GM21619 (cell line): Measurements from ENCODE around the gene DPEP1.
"Not testable (repeated sequence)": the region's sequence is repeated elsewhere in the genome, so short reads cannot be mapped to it uniquely, and the experiment has no call there.

Source experiments
- ATAC-seq: cut with Tn5 transposase; IDR thresholded peaks from one replicate; pipeline ENCODE4 v1.9.1; 2021; ENCODE audit not compliant: unreplicated experiment

DPEP1 gene

GRCh38 chr16:89577055-89577759 is 36.2 kb upstream of the DPEP1 start:
- no peak for ATAC-seq

- ATAC-seq: no peak
Measured at GRCh38 chr16:89579351-89579750, 34.1 kb upstream of the DPEP1 start.

GRCh38 chr16:89581045-89581695 is 32.3 kb upstream of the DPEP1 start:
- no peak for ATAC-seq

GRCh38 chr16:89581861-89582563 is 31.4 kb upstream of the DPEP1 start:
- no peak for ATAC-seq

GRCh38 chr16:89582614-89583196 is 30.7 kb upstream of the DPEP1 start:
- ATAC-seq: no peak

GRCh38 chr16:89583197-89583894 is 30.1 kb upstream of the DPEP1 start:
- no peak for ATAC-seq

GRCh38 chr16:89583895-89584644 is 29.4 kb upstream of the DPEP1 start:
- no peak for ATAC-seq

- no peak for ATAC-seq
Measured at GRCh38 chr16:89584768-89585549, 28.5 kb upstream of the DPEP1 start.

GRCh38 chr16:89586218-89586617 is 27.2 kb upstream of the DPEP1 start:
- no peak for ATAC-seq

- ATAC-seq: no peak
Measured at GRCh38 chr16:89586853-89587252, 26.6 kb upstream of the DPEP1 start.

- not testable (repeated sequence) for ATAC-seq
Measured at GRCh38 chr16:89587676-89588075, 25.8 kb upstream of the DPEP1 start.

- no peak for ATAC-seq
Measured at GRCh38 chr16:89588413-89589109, 24.9 kb upstream of the DPEP1 start.

- ATAC-seq: no peak
Measured at GRCh38 chr16:89589241-89589926, 24.1 kb upstream of the DPEP1 start.

GRCh38 chr16:89593841-89594240 is 19.6 kb upstream of the DPEP1 start:
- no peak for ATAC-seq

GRCh38 chr16:89595330-89596060 is 17.9 kb upstream of the DPEP1 start:
- ATAC-seq: no peak

GRCh38 chr16:89596061-89596689 is 17.3 kb upstream of the DPEP1 start:
- ATAC-seq: no peak

GRCh38 chr16:89596957-89597649 is 16.3 kb upstream of the DPEP1 start:
- ATAC-seq: no peak
